Suppressor macrophage treated with lipopolysaccharide for 4 hours (primary cell): ENCODE data around the gene GRM2.

Experiments used
- DNase-seq: peaks from one replicate; pipeline ENCODE4 v3.0.0-alpha.2; 2020

Gene GRM2

DNA sequence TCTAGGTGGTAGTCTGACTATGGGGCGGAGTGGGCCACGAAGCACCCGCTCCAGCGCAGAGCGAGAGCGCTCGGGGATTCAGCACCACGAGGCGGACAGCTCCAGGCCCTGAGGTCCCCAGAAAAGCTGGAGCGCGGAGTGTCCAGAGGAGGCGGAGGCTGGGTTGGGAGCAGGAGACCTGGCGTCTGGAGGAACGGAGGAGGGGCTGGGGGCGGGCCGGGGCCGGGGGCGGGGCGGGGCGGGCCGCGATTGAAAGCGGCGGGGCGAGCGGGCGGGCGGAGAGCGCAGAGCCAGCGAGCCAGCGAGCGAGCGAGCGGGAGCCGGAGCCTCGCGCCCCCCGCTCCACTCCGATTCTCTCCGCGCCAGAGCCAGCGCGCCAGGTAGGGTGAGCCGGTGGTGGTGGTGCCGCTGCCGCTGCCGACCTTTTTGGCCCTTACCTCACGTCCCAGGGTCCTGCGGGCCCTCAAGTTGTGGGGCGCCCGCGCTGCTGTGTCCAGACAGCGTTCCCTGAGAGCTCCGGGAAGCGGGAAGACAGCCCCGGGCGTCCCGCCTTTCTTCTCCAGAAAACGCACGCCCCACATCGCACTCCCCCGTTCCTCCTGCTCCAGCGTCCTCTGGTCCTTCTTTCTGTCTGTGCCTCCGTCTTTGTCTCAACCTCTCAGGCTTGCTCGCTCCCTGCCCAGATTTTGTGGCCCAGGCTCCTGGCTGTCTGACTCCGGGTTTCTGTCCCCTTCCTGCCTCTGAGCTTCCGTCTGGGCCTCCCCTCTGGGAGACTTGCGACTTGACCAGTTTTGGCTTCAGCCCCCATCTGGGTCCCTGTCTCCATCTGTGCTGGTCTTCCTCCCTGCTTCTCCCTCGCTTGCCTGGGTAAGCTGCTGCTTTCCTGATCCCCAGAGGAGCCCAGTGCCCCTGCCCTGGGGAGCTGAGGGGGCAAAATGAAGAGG lies at the start of gene GRM2:
Gene GRM2, plus strand, starts transcription at position 281 of the 944 bp plus-strand sequence. CDS start 1,916 bp downstream, outside the sequence.
- peak; percentile 27 for DNase-seq

GRCh38 chr3:51657234-51657633 lies 49.6 kb upstream of the GRM2 start:
- peak; percentile 42 for DNase-seq

DNA sequence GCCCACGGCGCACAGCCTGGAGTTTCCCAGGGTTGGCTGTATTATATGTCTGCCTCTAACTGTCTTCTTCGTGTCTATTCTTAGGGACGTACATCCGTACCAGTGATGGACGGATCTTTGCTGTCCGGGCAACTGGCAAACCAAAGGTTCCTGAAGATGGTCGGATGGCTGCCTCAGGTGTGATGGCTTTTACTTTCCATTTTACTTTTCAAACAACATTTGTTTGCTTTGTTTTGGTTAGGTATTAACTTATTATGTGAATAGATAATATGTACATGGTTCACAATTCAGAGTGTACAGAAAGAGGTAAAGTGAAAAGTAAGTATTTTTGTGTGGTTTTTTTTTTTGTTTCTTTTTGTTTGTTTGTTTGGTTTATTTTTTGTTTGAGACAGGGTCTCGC lies 46.9 kb upstream of the GRM2 start:
- DNase-seq, result no peak

DNA sequence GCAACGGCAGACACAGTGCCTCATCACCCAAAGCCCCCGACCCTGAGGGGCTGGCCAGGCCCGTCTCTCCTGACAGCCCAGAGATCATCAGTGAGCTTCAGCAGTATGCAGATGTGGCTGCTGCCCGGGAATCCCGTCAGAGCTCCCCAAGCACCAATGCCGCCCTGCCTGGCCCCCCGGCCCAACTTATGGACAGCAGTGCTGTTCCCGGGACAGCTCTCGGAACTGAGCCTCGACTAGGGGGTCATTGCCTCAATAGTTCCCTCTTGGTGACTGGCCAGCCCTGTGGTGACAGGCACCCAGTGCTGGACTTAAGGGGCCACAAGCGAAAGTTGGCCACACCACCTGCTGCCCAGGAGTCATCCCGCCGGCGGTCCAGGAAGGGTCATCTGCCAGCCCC lies 44.4 kb upstream of the GRM2 start:
- no peak for DNase-seq

- DNase-seq, result no peak
Observed at GRCh38 chr3:51668756-51669155, 38.1 kb upstream of the GRM2 start.

- peak; percentile 86 for DNase-seq
Observed at GRCh38 chr3:51669241-51670052, 37.4 kb upstream of the GRM2 start.

DNA sequence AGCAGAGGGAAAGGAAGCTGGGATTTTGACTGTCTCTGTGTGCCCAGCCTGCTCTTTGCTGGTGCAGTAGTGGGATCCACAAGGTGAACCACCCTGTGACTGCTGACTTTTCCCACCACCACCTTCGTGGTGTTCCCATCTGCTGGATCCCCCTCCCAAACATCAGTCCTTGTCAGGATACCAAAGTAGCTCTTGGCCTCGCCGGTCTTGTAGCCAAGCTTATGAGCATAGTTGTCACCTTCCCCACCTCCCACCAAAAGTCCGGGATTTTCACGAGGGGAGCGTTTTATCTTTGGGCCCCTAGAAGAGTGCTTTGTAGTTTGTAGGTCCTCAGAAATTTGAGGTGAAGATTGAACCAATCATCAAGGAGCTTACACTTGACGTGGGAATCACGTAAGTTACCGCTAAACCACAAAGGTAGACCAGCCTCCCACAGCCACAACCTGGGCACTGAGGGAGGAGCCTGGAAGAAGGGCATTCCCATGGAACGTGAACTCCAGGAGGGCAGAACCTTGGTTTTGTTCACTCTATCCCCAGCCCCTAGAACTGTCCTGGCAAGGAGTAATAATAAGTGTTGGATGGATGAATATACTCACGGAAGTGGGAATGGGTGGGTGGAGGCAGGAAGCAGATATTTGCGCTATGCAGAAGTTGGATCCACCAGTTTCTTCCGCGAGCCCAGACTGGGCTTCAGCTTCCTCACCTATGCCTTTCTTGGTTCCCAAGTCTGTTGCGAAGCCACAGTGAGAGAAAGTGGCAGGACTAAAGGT lies 36.6 kb upstream of the GRM2 start:
- DNase-seq, result peak; percentile 33

DNA sequence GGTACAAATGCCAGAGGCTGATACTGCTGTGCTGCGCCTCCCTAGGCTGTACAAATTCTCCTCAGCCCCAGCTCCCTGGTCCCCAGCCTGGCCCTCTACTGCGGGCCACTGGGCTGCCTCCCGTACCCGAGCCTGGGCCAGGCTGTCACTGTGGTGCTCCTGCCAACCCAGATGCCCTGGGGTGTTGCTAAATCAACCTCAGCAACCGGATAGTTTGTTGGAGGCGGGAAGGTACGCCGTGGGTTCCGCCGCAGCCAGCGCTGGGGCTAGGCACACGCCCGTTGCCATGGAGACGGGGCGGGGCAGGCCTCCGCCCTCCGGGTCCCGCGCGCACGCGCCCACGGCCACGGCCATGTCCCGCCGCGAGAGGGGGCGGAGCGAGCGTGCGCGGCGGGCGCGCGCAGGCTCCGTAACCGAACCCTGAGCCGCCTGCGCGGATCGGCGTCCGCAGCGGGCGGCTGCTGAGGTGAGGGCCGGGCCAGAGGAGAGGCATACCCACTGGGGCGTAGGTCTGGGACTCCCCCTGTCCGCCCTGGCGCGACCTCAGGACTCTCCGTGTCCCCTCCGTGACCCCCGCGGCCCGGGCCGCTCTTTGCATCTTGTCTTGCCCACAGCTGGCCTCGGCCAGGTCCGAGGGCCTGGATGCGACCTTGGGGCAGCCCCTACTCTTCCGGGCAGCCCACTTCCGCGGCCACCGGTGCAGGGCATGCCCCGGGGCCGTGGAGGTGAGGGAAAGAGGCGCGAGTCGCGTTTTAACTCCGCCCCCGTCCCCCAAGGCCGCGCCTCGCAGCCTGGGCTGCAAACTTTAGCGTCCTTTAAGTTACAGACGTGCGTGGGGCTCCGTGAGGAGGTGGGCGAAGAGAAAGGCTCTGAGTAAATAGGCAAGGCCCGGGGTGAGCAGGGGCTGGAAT lies 35.8 kb upstream of the GRM2 start, which contains the start of gene TEX264:
Gene TEX264, plus strand, starts transcription at position 430 of the 911 bp plus-strand sequence. CDS start 3,053 bp downstream, outside the sequence.
- DNase-seq, result peak; percentile 98

DNA sequence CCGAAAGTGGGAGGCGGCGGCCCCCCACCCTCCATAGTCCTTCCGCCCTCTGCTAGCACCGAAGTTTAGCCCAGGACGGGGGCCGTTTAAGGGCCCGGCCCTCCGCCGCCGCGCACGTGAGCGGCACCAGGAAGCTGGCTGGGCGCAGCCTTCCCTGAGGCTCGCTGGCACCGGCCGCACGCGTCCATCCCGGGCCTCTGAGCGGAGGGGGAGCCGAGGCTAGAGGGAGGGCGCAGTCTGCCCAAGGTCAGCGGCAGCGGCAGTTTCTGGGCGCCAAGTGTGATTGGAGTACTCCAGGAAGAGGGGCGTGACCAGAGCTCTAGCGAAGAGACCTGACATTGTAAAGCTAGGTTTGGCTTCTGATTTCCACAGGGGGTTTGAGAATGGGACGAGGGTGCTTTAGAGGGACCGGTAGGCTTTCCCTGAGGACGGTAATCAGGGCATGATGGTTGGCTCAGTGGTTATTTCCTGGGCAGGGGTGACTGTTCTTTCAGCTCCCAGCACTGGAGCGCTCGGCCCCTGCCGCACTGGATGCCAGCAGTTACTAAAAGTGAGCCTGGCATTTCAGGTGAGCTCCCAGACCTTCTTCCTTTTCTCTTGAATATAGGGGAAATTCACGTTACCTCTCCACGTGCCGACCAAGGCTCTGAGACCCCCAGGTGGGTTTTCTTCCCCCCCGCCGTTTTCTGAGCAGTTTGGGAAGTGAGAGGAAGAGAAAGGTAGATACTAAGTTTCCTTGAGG lies 35.0 kb upstream of the GRM2 start:
- peak; percentile 66 for DNase-seq

- no peak for DNase-seq
Observed at GRCh38 chr3:51673181-51673801, 33.6 kb upstream of the GRM2 start.

GRCh38 chr3:51673802-51674654 lies 32.8 kb upstream of the GRM2 start:
- no peak for DNase-seq

DNA sequence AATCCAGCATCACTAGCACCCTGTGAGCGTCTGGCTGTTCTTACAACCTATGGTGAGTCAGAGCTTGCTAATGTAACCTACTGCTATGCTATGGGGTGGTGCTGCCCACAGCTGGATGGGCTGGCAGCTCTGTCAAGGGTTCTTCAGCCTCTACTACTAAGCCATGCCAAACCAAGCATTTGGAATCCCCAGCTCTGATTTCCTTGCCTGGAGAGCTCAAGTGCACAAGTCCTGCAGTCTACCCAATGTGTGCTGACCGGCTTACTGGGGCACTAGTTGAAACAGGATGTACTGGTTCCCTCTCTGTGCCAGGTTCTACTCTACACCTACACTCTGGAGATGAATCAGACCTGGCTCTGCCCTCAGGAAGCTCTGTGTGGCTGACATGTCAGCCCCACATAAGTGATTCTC lies 31.7 kb upstream of the GRM2 start:
- no peak for DNase-seq

DNA sequence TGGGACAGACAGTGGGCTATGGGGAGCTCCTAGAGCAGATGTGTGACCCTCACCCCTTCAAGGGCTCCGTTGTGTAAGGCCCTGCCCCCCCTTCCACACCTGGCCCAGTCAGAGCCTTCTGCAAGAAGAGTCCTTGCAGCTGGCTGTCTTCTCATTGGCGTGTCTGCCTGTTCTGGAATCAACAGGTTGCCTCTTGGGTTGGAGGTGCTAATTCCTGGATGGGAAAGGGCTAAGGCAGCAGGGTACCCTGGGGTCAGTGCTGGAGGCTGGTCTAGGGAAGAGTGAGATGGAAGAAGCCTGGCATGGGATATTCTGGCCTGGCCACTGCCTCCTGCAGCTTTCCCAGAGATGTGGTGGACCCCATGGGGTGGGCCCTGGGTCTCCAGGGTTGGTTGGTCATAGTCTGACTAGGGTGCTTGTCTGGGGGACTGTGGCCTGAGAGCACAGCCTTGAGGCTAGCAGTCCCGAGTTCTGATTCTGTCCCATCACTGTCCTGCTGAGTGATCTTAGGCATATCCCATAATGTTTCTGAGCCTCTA lies 30.7 kb upstream of the GRM2 start:
- DNase-seq, result no peak

DNA sequence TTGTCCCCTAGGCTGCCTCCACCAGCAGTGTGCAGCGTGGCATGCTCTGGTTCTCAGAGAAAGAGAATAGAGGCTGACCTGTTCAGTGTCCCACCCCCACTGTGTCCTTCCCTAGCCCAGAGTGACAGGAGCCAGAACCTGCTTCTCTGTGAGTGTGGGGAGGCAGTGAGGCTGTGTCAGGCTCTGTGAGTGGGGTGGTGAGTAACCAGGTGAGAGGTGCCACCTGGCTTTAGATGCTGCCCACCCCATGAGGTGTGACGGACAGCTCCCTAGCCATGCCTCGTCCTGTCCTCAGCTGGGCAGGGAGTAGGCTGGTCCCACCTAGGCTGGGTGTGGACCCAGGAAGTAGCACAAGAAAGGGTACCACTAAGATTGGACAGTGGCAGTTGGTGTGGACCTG lies 29.5 kb upstream of the GRM2 start:
- DNase-seq, result no peak

DNA sequence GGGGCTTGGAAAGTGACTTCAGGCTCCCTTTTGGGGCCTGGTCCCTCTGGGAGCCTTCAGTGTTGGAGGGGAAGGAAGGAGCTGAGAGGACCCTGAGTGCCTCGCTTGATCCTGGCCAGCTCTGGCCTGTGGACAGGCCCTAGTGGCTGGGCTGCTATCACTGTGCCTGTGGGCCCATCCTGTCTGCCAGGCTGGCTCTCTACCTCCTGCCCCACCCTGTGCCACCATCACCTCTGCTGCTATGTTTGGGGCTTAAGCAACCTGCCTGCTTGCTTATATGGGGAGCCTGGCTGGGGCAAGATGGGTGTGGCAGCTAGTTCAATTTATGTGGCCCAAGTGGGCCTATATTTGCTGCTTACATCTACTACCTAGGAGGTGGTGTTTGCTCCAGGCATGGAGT lies 28.7 kb upstream of the GRM2 start:
- no peak for DNase-seq

DNA sequence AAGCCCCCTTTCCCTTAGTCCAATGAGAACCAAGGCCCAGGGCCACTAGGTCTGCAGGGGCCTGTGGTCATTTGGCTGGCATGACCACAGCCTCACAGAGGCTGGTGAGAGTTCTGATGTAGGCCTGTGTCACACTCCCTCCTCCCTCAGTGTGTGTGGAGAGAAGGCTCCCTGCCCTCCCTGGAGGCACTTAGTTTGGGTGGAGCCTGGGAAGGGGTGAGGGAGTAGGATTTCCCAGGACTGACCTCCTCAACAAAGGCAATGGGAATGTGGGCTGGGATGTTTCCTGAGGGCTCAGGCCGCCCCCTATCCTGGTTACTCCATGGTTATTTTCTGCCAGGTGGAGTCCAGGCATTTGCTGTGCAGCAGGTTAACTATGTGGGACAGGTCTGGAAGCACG lies 28.2 kb upstream of the GRM2 start:
- no peak for DNase-seq

- DNase-seq, result no peak
Observed at GRCh38 chr3:51679318-51679717, 27.6 kb upstream of the GRM2 start.

DNA sequence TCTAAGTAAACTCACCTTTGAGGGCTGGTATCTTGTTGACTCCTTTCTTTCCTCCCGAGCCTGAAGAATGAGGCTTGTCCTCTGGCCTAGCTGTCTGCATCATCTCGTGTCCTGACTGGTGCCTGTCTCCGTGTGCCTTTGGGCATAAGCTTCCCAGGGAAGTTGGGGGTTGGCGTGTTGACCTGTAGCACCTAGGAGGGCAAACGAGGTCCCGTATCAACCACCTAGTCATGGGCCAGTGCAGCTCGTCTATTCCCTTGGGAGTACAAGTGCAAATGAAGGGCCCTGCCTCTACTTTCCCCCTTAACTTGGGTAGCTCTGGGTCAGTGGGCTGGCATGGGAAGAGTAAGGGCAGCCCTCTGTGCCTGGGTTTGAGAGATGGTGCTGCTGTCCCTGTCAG lies 27.1 kb upstream of the GRM2 start:
- no peak for DNase-seq

DNA sequence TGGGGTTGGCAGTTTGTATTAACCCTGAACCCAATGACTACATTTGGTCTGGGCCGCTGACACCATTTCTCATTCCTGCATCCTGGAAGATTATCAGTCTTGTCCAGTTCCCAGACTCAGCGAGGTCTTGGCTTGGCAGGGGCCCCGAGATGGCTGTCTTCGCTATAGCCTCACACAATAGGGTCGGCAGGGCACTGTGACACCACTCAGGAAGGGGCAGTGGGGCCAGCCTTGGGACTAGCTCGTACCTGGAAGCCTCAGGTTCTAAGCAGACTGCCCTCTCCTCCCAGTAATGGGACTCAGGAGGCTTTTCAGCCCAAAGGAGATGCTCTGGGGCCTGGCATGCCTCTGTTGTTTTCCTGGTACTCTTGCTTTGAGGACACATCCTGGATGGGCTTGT lies 26.7 kb upstream of the GRM2 start:
- no peak for DNase-seq
